ENCODE measurements around the gene CLDN15.
"Not testable (repeated sequence)": the region's sequence is repeated elsewhere in the genome, so short reads cannot be mapped to it uniquely, and the experiment has no call there.

The CLDN15 gene

DNA sequence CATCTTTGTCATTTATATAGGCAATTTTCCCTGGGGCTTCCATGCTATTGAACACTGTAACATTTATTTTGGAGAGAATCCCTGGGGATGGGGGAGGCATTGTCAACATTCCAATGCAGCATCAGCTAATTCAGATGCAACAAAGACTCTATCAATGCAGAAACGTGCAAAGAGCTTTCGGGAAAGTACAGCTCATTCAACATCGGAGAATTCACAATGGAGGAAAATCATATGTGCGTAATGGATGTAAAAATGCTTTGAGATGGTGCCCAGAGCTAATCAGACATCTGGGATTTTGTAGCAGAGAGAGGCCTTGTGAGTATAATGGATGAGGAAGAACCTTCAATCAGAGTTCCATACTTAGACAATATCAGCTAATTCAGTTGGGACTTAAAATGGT, 35.6 kb upstream of the CLDN15 start:
- TF ChIP-seq, protein P1, sequence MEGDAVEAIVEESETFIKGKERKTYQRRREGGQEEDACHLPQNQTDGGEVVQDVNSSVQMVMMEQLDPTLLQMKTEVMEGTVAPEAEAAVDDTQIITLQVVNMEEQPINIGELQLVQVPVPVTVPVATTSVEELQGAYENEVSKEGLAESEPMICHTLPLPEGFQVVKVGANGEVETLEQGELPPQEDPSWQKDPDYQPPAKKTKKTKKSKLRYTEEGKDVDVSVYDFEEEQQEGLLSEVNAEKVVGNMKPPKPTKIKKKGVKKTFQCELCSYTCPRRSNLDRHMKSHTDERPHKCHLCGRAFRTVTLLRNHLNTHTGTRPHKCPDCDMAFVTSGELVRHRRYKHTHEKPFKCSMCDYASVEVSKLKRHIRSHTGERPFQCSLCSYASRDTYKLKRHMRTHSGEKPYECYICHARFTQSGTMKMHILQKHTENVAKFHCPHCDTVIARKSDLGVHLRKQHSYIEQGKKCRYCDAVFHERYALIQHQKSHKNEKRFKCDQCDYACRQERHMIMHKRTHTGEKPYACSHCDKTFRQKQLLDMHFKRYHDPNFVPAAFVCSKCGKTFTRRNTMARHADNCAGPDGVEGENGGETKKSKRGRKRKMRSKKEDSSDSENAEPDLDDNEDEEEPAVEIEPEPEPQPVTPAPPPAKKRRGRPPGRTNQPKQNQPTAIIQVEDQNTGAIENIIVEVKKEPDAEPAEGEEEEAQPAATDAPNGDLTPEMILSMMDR (IDR thresholded peaks at IDR 0.05) = no peak

DNA sequence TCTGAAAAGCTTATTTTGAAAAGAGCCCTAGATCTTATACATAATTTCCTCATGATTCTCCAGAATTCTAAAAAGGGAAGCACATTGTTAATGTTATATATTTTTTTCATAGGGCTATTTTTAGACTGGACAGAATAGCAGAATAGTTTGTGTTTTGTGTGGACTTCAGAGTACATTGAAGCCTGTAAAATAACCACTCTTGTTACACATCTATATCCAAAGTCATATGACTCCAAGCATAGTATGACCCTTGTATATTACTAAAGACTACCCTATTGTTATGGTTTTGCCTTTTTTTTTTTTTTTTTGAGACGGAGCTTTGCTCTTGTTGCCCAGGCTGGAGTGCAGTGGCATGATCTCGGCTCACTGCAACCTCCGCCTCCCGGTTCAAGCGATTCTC, 33.4 kb upstream of the CLDN15 start:
- Histone ChIP-seq H3K4me3 (no peak overlapping the region), H3K27ac (no peak overlapping the region)
- TF ChIP-seq, protein P1 (IDR thresholded peaks at IDR 0.05) = no peak
- DNase-seq (ENCODE audit: low spot score) = no peak

More for the DNA sequence above, 35.6 kb upstream of the CLDN15 start:
- no peak for DNase-seq (ENCODE audit: low spot score)
- Histone ChIP-seq H3K27ac (no peak overlapping the region), H3K4me3 (no peak overlapping the region)

DNA sequence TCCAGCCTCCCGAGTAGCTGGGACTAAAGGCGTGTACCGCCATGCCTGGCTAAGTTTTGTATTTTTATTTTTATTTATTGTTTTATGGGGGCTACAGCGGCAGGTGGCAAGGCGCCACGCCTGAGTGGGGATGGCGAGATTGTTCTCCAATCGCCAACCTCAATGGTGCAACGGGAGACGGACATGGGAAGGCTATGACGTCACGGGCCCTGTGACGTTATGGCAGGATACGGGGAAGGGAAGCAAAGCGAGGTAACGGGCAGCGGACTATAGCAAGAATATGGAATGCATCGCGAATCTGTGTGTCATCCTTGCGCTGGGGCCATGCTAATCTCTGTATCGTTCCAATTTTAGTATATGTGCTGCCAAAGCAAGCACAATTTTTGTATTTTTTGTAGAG, 32.1 kb upstream of the CLDN15 start:
- Histone ChIP-seq H3K27ac (no peak overlapping the region), H3K4me3 (no peak overlapping the region)
- no peak for DNase-seq (ENCODE audit: low spot score)
- TF ChIP-seq, protein P1 (IDR thresholded peaks at IDR 0.05) = no peak

DNA sequence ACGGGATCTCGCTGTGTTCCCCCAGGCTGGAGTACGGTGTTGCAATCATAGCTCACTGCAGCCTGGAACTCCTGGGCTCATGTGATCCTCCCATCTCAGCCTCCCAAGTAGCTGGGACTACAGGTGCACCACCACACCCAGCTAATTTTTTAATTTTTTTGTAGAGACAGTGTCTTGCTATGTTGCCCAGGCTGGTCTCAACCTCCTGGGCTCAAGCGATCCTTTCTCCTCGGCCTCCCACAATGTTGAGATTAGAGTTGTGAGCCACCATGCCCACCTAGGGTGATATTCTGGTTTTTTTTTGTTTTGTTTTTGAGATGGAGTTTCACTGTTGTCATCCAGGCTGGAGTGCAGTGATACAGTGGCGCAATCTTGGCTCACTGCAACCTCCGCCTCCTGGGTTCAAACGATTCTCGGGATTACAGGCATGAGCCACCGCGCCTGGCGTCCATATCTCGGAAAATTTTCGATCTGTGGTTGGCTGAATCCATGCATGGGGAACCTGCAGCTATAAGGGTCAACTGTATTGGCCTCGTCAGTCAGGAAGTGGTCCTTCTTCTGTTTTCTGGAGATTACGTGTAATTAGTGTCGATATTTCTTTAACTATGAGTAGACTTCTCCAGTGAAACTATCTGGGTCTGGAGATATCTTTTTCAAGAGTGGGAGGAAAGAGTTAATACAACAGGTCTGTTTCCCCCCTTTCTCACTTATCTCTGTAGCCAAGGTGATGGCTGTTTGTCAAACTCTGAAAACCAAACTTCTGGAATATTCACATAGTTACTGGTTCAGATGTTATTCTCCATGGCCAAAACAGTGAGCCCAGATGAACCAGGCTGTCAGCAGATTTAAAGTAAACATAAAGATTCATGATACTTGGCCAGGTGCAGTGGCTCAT, 28.3 kb upstream of the CLDN15 start:
- no peak overlapping the region for H3K4me3 ChIP-seq
- no peak for DNase-seq (ENCODE audit: low spot score)
- no peak overlapping the region for H3K27ac ChIP-seq
- TF ChIP-seq, protein P1 (IDR thresholded peaks at IDR 0.05) = no peak

DNA sequence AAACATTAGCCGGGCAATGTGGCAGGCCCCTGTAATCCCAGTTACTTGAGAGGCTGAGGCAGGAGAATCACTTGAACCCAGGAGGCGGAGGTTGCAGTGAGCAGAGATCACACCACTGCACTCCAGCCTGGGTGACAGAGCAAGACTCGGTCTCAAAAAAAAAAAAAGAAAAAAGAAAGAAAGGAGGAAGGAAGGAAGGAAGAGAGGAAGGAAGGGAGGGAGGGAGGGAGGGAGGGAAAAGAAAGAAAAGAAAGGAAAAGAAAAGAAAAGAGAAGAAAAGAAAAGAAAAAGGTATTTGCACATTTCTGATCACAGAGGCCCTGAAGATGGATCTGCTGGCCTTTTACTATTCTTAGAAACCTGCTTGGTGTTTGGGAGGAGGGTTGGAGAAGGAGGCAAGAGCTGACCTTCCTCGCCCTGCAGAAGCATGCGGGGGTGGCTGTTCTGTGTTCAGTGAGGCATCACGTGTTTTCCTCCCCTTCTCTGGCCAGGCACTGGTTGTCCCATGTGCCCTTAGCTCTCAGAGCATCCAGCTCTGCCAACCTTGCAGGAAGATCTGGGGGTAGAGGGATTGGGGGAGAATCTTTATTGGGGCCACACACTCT, 26.6 kb upstream of the CLDN15 start:
- not testable (repeated sequence) for DNase-seq (ENCODE audit: low spot score); H3K27ac ChIP-seq; H3K4me3 ChIP-seq

DNA sequence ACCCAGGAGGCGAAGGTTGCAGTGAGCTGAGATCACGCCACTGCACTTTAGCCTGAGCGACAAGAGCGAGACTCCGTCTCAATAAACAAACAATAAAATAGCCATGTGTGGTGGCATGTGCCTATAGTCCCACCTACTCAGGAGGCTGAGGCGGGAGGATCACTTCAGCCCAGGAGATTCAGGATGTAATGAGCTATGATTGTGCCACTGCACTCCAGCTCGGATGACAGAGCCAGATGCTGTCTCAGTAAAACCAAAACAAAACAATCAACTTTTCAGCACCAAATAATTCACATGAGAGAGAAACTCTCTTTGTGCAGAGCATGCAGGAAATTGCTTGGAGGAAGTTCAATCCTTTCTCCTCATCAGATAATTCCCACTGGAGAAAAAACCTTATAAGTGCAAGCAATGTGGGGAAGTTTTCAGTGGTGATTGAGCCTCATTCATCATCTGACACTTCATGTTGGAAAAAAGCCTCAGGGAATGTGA, 20.7 kb upstream of the CLDN15 start:
- Histone ChIP-seq H3K27ac (no peak overlapping the region), H3K4me3 (no peak overlapping the region)
- TF ChIP-seq, protein P1 (IDR thresholded peaks at IDR 0.05) = no peak
- no peak for DNase-seq (ENCODE audit: low spot score)

DNA sequence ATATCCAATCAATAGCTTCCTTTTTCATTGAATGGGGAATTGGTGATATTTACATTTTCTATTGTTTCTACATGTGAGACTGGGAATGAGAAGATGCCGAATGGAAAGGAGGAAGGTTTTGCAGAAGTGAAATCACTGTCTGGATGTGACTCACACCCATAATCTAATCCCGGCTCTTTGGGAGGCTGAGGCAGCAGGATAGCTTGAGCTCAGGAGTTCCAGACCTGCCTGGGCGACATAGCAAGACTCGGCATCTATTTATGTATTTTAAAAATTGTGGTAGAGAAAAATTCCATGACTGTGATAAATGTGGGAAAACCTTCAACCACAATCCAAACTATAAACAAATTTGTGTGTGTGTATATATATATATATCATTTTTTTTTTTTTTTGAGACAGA, 18.2 kb upstream of the CLDN15 start:
- DNase-seq (ENCODE audit: low spot score) = no peak
- TF ChIP-seq, protein P1 (IDR thresholded peaks at IDR 0.05) = no peak
- H3K27ac ChIP-seq = no peak overlapping the region
- H3K4me3 ChIP-seq = no peak overlapping the region

DNA sequence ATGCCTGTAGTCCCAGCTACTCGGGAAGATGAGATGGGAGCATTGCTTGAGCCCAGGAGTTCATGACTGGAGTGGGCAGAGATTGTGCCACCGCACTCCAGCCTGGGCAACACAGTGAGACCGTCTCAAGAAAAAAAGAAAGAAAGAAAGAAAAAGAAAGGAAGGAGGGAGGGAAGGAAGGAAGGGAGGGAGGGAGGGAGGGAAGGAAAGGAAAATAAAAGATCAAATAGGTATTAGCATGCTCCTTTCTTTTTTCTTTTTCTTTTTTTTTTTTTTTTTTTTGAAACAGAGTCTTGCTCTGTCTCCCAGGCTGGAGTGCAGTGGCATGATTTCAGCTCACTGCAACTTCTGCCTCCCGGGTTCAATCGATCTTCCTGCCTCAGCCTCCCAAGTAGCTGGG, 15.6 kb upstream of the CLDN15 start:
- H3K27ac ChIP-seq; DNase-seq (ENCODE audit: low spot score); H3K4me3 ChIP-seq: not testable (repeated sequence)
